HG03432 (cell line): ENCODE data around the gene ORM2.

ENCODE experiments used
- ATAC-seq: cut with Tn5 transposase; IDR thresholded peaks from one replicate; pipeline ENCODE4 v1.9.1; 2021; ENCODE audit warnings: mild to moderate bottlenecking, moderate library complexity; ENCODE audit not compliant: unreplicated experiment

The ORM2 gene

GRCh38 chr9:114348261-114348905 lies 18.7 kb downstream of the ORM2 start:
- no peak for ATAC-seq

GRCh38 chr9:114348906-114349482 lies 19.3 kb downstream of the ORM2 start:
- peak; percentile 94 for ATAC-seq

GRCh38 chr9:114349713-114350480 lies 20.2 kb downstream of the ORM2 start:
- ATAC-seq: no peak

GRCh38 chr9:114350636-114351401 lies 21.1 kb downstream of the ORM2 start:
- ATAC-seq: no peak

GRCh38 chr9:114351932-114352331 lies 22.3 kb downstream of the ORM2 start:
- ATAC-seq: no peak

- no peak for ATAC-seq
Measured at GRCh38 chr9:114355821-114356220, 26.2 kb downstream of the ORM2 start.

- no peak for ATAC-seq
Measured at GRCh38 chr9:114356792-114357191, 27.1 kb downstream of the ORM2 start.

GRCh38 chr9:114357360-114357759 lies 27.7 kb downstream of the ORM2 start:
- ATAC-seq: no peak

GRCh38 chr9:114357911-114358328 lies 28.3 kb downstream of the ORM2 start:
- no peak for ATAC-seq

- ATAC-seq: no peak
Measured at GRCh38 chr9:114359801-114360200, 30.1 kb downstream of the ORM2 start.

- ATAC-seq: no peak
Measured at GRCh38 chr9:114361542-114361941, 31.9 kb downstream of the ORM2 start.

- ATAC-seq: no peak
Measured at GRCh38 chr9:114362394-114362793, 32.7 kb downstream of the ORM2 start.

- no peak for ATAC-seq
Measured at GRCh38 chr9:114363424-114363823, 33.8 kb downstream of the ORM2 start.

GRCh38 chr9:114364134-114365041 lies 34.7 kb downstream of the ORM2 start:
- ATAC-seq: no peak

- ATAC-seq: no peak
Measured at GRCh38 chr9:114365194-114365593, 35.5 kb downstream of the ORM2 start.

GRCh38 chr9:114366334-114367128 lies 36.9 kb downstream of the ORM2 start:
- ATAC-seq: peak; percentile 62

GRCh38 chr9:114367366-114367765 lies 37.7 kb downstream of the ORM2 start:
- no peak for ATAC-seq

- ATAC-seq: no peak
Measured at GRCh38 chr9:114367772-114368569, 38.3 kb downstream of the ORM2 start.
